Prostate gland (tissue), 2 donors: ENCODE measurements around the gene CFAP54. TPM values are rescaled to one million over a fixed set of nuclear protein-coding genes. Genes with fewer than 3 reads are reported as not detected.

Experiments
- DNase-seq: peaks from one replicate; pipeline ENCODE4 v3.0.0-alpha.2; 2019; ENCODE audit warnings: low spot score
- H3K27ac ChIP-seq, 2 donors: fragments of 200-600 bp; sonication (generic); 2 replicates each; pipeline ENCODE4 v1.5.1; 2017 to 2019
- H3K27me3 ChIP-seq: fragments of 200-600 bp; sonication (generic); replicated peaks from 2 replicates; pipeline ENCODE4 v1.5.1; 2019; ENCODE audit not compliant: insufficient read depth
- H3K36me3 ChIP-seq, 2 donors: fragments of 200-600 bp; sonication (generic); 1 replicate in 1 of 2; 2 replicates in 1 of 2; pipeline versions ENCODE4 v1.5.1 to v1.8.1; 2017 to 2019
- H3K4me1 ChIP-seq: fragments of 200-600 bp; sonication (generic); replicated peaks from 2 replicates; pipeline ENCODE4 v1.5.1; 2019
- H3K4me3 ChIP-seq, 2 donors: fragments of 200-600 bp; sonication (generic); 2 replicates each; pipeline ENCODE4 v1.5.1; 2017 to 2019
- H3K9me3 ChIP-seq: fragments of 200-600 bp; sonication (generic); 2 replicates; pipeline ENCODE4 v1.5.1; 2017
- POLR2A ChIP-seq: fragments of 450-650 bp; IDR thresholded peaks from one replicate; pipeline ENCODE4 v1.6.1; 2016; ENCODE audit warnings: antibody characterized with exemption, mild to moderate bottlenecking
- POLR2AphosphoS5 ChIP-seq: sonication (generic); formaldehyde crosslinking; IDR thresholded peaks from one replicate; pipeline ENCODE4 v1.6.1; 2017; ENCODE audit warnings: antibody characterized with exemption
- WGBS: methylation state at CpG from one replicate; pipeline ENCODE4 v1.1.5; 2018; 5-methylcytosine and 5-hydroxymethylcytosine counted together
- intact Hi-C: fragments of 100-400 bp; cut with DNase I; formaldehyde crosslinking; loops from one replicate; pipeline ENCODE4 v1.14.2; 2022
- total RNA-seq, 2 donors: library from RNA; depleted of rRNA; stranded (reverse); fragments of >200 nt; gene quantifications; one replicate each; pipeline ENCODE4 v1.1.0, GENCODE V29; 2016
- TF ChIP-seq, protein P1 (sequence below), 4 experiments: fragments of 200-600 bp in 2 of 4; fragments of 450-650 bp in 2 of 4; sonication (generic) in 2 of 4; IDR thresholded peaks; 1 replicate in 3 of 4; 2 replicates in 1 of 4; pipeline ENCODE4 v1.5.1; 2016 to 2019; ENCODE audit warnings: antibody characterized with exemption in 4 of 4, mild to moderate bottlenecking in 2 of 4, moderate library complexity in 2 of 4

CFAP54 gene
- total RNA-seq, 2 donors from 2014 or later = 0.68 to 2.3 TPM

- Histone ChIP-seq H3K9me3 (no peaks in the 10 kb centered on the region), H3K4me3 (peak overlapping the region; percentile 88 to 94), H3K27ac (peak overlapping the region; percentile 91 to 92), H3K36me3 (no peaks in the 10 kb centered on the region), H3K27me3 (no peaks in the 10 kb centered on the region), H3K4me1 (peaks cover 3% of the 10 kb centered on the region)
- TF ChIP-seq POLR2AphosphoS5 (no peak), POLR2A (no peak)
- TF ChIP-seq, protein P1, sequence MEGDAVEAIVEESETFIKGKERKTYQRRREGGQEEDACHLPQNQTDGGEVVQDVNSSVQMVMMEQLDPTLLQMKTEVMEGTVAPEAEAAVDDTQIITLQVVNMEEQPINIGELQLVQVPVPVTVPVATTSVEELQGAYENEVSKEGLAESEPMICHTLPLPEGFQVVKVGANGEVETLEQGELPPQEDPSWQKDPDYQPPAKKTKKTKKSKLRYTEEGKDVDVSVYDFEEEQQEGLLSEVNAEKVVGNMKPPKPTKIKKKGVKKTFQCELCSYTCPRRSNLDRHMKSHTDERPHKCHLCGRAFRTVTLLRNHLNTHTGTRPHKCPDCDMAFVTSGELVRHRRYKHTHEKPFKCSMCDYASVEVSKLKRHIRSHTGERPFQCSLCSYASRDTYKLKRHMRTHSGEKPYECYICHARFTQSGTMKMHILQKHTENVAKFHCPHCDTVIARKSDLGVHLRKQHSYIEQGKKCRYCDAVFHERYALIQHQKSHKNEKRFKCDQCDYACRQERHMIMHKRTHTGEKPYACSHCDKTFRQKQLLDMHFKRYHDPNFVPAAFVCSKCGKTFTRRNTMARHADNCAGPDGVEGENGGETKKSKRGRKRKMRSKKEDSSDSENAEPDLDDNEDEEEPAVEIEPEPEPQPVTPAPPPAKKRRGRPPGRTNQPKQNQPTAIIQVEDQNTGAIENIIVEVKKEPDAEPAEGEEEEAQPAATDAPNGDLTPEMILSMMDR (IDR thresholded peaks at IDR 0.05) = no peak
- 25% methylated on average over 9 of the region's 9 CpGs for WGBS
- intact Hi-C loops = no loop called here
- no peak for DNase-seq
These were observed 417.1 kb downstream of the CFAP54 start for GRCh38 chr12:96906498-96906848.

GRCh38 chr12:96906849-96907670 is 417.7 kb downstream of the CFAP54 start, which contains the start of gene NEDD1:
TSS of gene NEDD1 (plus strand) at chr12:96907257. CDS start at chr12:96909760, 2,503 bp downstream.
- H3K27ac ChIP-seq = peak within 1 kb of the TSS; percentile 91 to 92

GRCh38 chr12:96907671-96908422 is 418.5 kb downstream of the CFAP54 start:
- H3K4me3 ChIP-seq = peak overlapping the region; percentile 88 to 94
- peak; percentile 15 for DNase-seq
- no peaks in the 10 kb centered on the region for H3K9me3 ChIP-seq
- H3K27me3 ChIP-seq = no peaks in the 10 kb centered on the region
- WGBS = 8% methylated on average over 23 of the region's 23 CpGs
- H3K4me1 ChIP-seq = peaks cover 3% of the 10 kb centered on the region
- TF ChIP-seq POLR2A (no peak), POLR2AphosphoS5 (no peak)
- TF ChIP-seq, protein P1 (IDR thresholded peaks at IDR 0.05) = no peak
- no peaks in the 10 kb centered on the region for H3K36me3 ChIP-seq
- intact Hi-C loops = no loop called here
- peak overlapping the region; percentile 91 to 92 for H3K27ac ChIP-seq

More at GRCh38 chr12:96906849-96907670, 417.7 kb downstream of the CFAP54 start, which contains the start of gene NEDD1:
- H3K4me3 ChIP-seq = peak within 1 kb of the TSS; percentile 88 to 94
- peak; percentile 78 for TF ChIP-seq POLR2A
- TF ChIP-seq POLR2AphosphoS5 = peak; percentile 77
- TF ChIP-seq, protein P1 (IDR thresholded peaks at IDR 0.05) = no peak
- under 1% methylated on average over 62 of the region's 68 CpGs for WGBS
- DNase-seq = peak; percentile 73
- intact Hi-C loops = no loop called here
- H3K9me3 ChIP-seq = no peaks in the 10 kb centered on the region
- no peaks in the 10 kb centered on the region for H3K36me3 ChIP-seq
- peaks cover 3% of the 10 kb centered on the region for H3K4me1 ChIP-seq
- H3K27me3 ChIP-seq = no peaks in the 10 kb centered on the region

DNA sequence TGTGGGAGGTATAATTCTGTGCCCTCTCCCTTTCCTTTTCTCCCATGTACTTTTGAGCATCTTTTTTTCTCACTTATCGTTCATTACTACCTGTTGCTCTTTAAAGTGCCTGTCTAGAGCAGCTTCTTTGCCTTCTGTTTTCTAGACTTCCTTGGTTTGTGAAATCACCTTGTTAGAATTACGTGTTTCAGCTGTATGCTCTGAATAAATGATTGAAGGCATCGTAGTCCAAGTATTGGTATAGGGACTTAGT is 419.0 kb downstream of the CFAP54 start:
- H3K4me3 ChIP-seq = no peak overlapping the region

More for the DNA sequence above, 419.0 kb downstream of the CFAP54 start:
- TF ChIP-seq, protein P1 (IDR thresholded peaks at IDR 0.05) = no peak
- TF ChIP-seq POLR2AphosphoS5 = no peak
- no peak for TF ChIP-seq POLR2A
- H3K9me3 ChIP-seq = no peaks in the 10 kb centered on the region
- intact Hi-C loops = no loop called here
- H3K36me3 ChIP-seq = no peaks in the 10 kb centered on the region
- no peaks in the 10 kb centered on the region for H3K27me3 ChIP-seq
- H3K4me1 ChIP-seq = peaks cover 3% of the 10 kb centered on the region
- no peak overlapping the region for H3K27ac ChIP-seq
- WGBS = 68% methylated on average over 3 of the region's 3 CpGs
- DNase-seq = no peak
